Measurements from ENCODE around the gene CHRNA3. TPM values are rescaled to one million over a fixed set of nuclear protein-coding genes. Genes with fewer than 3 reads are reported as not detected.

Gene CHRNA3
- polyA plus RNA-seq, 1 of the 3 experiments (the other 2 are of a cell fraction): 2.3 TPM

DNA sequence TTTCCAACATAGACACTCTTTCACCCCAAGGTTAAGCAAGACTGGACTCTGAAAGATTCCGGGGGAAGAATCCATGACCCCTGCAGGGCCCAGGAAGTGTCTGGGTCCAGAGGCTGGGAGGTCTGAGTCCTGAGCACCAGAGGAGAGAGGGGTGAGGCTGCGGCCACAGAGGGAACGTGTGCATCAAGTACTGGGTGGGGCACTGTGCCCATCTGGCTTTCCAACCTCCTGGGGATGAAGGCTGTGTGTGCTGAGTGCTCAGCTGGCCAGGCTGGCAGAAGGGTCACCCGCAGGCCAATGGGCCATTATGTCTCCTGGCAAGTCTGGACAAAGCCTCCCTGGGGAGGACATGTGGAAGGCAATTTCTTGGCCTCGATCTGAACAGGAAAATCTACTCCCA is 3.3 kb downstream of the CHRNA3 start:
- Histone ChIP-seq H3K4me3 (ENCODE audit: low read depth in 2 of 2, low read length in 1 of 2) (no peak overlapping the region), H3F3A (replicated peaks; ENCODE audit: insufficient read depth) (peaks cover 4% of the 10 kb centered on the region), H2AFZ (ENCODE audit: low read depth) (no peak overlapping the region), H3K27me3 (ENCODE audit: insufficient read depth) (peaks cover 35% of the 10 kb centered on the region), H3K4me1 (ENCODE audit: control insufficient read depth in 1 of 2, insufficient read depth in 2 of 2, low read depth in 1 of 2, low read length in 1 of 2) (peaks cover 4 to 43% of the 10 kb centered on the region in 2 experiments; a peak in 2 of 4 replicates), H3K4me2 (no peak overlapping the region), H3K27ac (ENCODE audit: low read depth in 2 of 2, low read length in 1 of 2) (peak overlapping the region in 1 of 2 experiments; percentile 99; a peak in 1 of 4 replicates), H4K20me1 (ENCODE audit: insufficient read depth) (peaks cover 14% of the 10 kb centered on the region), H3K9me2 (no peaks in the 10 kb centered on the region), H3K9me3 (no peaks in the 10 kb centered on the region), H3K79me2 (ENCODE audit: insufficient read depth) (no peaks in the 10 kb centered on the region), H3K36me3 (replicated peaks in 1 of 2; ENCODE audit: control insufficient read depth in 1 of 2, insufficient read depth in 2 of 2, low read length in 1 of 2) (peaks cover 0 to 2% of the 10 kb centered on the region in 2 experiments), H3K9ac (no peak overlapping the region)
- ChIA-PET POLR2A (interaction anchor here (0.5 kb wide), 1 partner anchor 22 kb away, joined by 3 read pairs; no protein-coding TSS in a partner anchor), CTCF (interaction anchor here (0.7 to 5.3 kb wide), 6 partner anchors 20 to 367 kb away, joined by 3 to 57 read pairs (median 6); partner anchors contain the start of genes CHRNA5 and PSMA4)
- WGBS (ENCODE audit: low lambda C conversion rate): 59% methylated on average over 3 of the region's 5 CpGs
- TF ChIP-seq REST (IDR thresholded peaks at IDR 0.05; ENCODE audit: low read depth, low read length) (no peak), FOXJ3 (CRISPR knock-in tag; IDR thresholded peaks at IDR 0.05) (no peak), MEF2A (IDR thresholded peaks at IDR 0.05; ENCODE audit: borderline replicate concordance, low read depth) (no peak), EZH2phosphoT487 (IDR thresholded peaks at IDR 0.05; ENCODE audit: borderline replicate concordance, low read depth) (no peak), FOSL2 (IDR thresholded peaks at IDR 0.05; ENCODE audit: borderline replicate concordance, low read depth) (no peak), MXI1 (IDR thresholded peaks at IDR 0.05; ENCODE audit: low read depth, low read length) (no peak)
- TF ChIP-seq, protein P1, sequence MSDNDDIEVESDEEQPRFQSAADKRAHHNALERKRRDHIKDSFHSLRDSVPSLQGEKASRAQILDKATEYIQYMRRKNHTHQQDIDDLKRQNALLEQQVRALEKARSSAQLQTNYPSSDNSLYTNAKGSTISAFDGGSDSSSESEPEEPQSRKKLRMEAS (IDR thresholded peaks at IDR 0.05; ENCODE audit: low read depth): no peak
- no peak for DNase-seq

DNA sequence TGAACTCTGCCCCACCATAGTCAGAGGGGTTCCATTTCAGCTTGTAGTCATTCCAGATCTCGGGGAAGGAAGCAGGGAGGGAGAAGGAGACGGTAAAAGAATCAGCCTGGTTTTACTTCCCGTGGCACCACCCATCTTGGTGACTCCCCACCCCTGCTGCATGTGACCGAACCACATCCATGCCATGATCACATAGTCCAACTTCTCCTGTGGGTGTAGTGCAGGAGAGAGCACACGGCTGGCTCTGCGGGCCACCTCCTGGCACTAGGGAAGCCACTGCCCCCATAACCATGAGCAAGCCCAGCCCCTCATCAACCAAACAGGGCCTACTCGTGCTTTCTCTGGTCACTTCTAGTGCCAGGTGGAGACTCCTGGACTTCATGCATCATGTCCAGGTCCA is 3.7 kb downstream of the CHRNA3 start:
- H3K9me3 ChIP-seq: no peaks in the 10 kb centered on the region
- H2AFZ ChIP-seq (ENCODE audit: low read depth): no peak overlapping the region
- H3K4me2 ChIP-seq: no peak overlapping the region
- CTCF ChIA-PET: interaction anchor here (1.0 to 5.3 kb wide), 3 partner anchors 21 to 90 kb away, joined by 3 to 57 read pairs (median 48); no protein-coding TSS in a partner anchor
- H3K4me1 ChIP-seq (ENCODE audit: control insufficient read depth in 1 of 2, insufficient read depth in 2 of 2, low read depth in 1 of 2, low read length in 1 of 2): peaks cover 4 to 42% of the 10 kb centered on the region in 2 experiments; a peak in 2 of 4 replicates
- H3K4me3 ChIP-seq (ENCODE audit: low read depth in 2 of 2, low read length in 1 of 2): no peak overlapping the region
- 67% methylated on average over 7 of the region's 7 CpGs for WGBS (ENCODE audit: low lambda C conversion rate)
- H3K9ac ChIP-seq: no peak overlapping the region
- peak overlapping the region in 1 of 2 experiments; percentile 99; a peak in 1 of 4 replicates for H3K27ac ChIP-seq (ENCODE audit: low read depth in 2 of 2, low read length in 1 of 2)
- no peaks in the 10 kb centered on the region for H3K79me2 ChIP-seq (ENCODE audit: insufficient read depth)
- TF ChIP-seq MEF2A (IDR thresholded peaks at IDR 0.05; ENCODE audit: borderline replicate concordance, low read depth) (no peak), YY1 (IDR thresholded peaks at IDR 0.05; ENCODE audit: low read depth) (no peak), MXI1 (IDR thresholded peaks at IDR 0.05; ENCODE audit: low read depth, low read length) (no peak), NFIC (IDR thresholded peaks at IDR 0.05; ENCODE audit: borderline replicate concordance) (no peak), IRF3 (IDR thresholded peaks at IDR 0.05; ENCODE audit: low read depth, low read length) (no peak), SMC3 (IDR thresholded peaks at IDR 0.05; ENCODE audit: low read depth, low read length) (no peak)
- TF ChIP-seq, protein P2, sequence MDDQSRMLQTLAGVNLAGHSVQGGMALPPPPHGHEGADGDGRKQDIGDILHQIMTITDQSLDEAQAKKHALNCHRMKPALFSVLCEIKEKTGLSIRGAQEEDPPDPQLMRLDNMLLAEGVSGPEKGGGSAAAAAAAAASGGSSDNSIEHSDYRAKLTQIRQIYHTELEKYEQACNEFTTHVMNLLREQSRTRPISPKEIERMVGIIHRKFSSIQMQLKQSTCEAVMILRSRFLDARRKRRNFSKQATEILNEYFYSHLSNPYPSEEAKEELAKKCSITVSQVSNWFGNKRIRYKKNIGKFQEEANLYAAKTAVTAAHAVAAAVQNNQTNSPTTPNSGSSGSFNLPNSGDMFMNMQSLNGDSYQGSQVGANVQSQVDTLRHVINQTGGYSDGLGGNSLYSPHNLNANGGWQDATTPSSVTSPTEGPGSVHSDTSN (IDR thresholded peaks at IDR 0.05): no peak
- POLR2A ChIA-PET: interaction anchor here (0.5 kb wide), 1 partner anchor 23 kb away, joined by 3 read pairs; no protein-coding TSS in a partner anchor
- no peak for DNase-seq
- H3K9me2 ChIP-seq: no peaks in the 10 kb centered on the region
- H3K27me3 ChIP-seq (ENCODE audit: insufficient read depth): peaks cover 31% of the 10 kb centered on the region
- H4K20me1 ChIP-seq (ENCODE audit: insufficient read depth): peaks cover 10% of the 10 kb centered on the region
- peaks cover 0 to 2% of the 10 kb centered on the region in 2 experiments for H3K36me3 ChIP-seq (replicated peaks in 1 of 2; ENCODE audit: control insufficient read depth in 1 of 2, insufficient read depth in 2 of 2, low read length in 1 of 2)
- H3F3A ChIP-seq (replicated peaks; ENCODE audit: insufficient read depth): peaks cover 4% of the 10 kb centered on the region
